Esophagus muscularis mucosa (tissue), 4 donors: ENCODE measurements around the gene BAIAP2.

Source experiments
- EP300 ChIP-seq: sonication (generic); formaldehyde crosslinking; IDR thresholded peaks from one replicate; pipeline ENCODE4 v1.6.1; 2017; ENCODE audit warnings: antibody characterized with exemption
- POLR2A ChIP-seq: fragments of 450-650 bp; IDR thresholded peaks from one replicate; pipeline ENCODE4 v1.6.1; 2017; ENCODE audit warnings: antibody characterized with exemption, moderate library complexity, mild to moderate bottlenecking, low read depth
- TF ChIP-seq, protein P1 (sequence below), 3 experiments: fragments of 200-600 bp in 2 of 3; fragments of 450-650 bp in 1 of 3; sonication (generic) in 2 of 3; IDR thresholded peaks; one replicate each; pipeline ENCODE4 v1.5.1; 2017 to 2019; ENCODE audit warnings: antibody characterized with exemption in 3 of 3, mild to moderate bottlenecking in 2 of 3, moderate library complexity in 1 of 3

GRCh38 chr17:81102352-81102751 lies 67.4 kb downstream of the BAIAP2 start:
- TF ChIP-seq, protein P1, sequence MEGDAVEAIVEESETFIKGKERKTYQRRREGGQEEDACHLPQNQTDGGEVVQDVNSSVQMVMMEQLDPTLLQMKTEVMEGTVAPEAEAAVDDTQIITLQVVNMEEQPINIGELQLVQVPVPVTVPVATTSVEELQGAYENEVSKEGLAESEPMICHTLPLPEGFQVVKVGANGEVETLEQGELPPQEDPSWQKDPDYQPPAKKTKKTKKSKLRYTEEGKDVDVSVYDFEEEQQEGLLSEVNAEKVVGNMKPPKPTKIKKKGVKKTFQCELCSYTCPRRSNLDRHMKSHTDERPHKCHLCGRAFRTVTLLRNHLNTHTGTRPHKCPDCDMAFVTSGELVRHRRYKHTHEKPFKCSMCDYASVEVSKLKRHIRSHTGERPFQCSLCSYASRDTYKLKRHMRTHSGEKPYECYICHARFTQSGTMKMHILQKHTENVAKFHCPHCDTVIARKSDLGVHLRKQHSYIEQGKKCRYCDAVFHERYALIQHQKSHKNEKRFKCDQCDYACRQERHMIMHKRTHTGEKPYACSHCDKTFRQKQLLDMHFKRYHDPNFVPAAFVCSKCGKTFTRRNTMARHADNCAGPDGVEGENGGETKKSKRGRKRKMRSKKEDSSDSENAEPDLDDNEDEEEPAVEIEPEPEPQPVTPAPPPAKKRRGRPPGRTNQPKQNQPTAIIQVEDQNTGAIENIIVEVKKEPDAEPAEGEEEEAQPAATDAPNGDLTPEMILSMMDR (IDR thresholded peaks at IDR 0.05), result no peak
- TF ChIP-seq POLR2A (no peak), EP300 (no peak)
